ENCODE data around the gene NLRP5. TPM values are rescaled to one million over a fixed set of nuclear protein-coding genes. Genes with fewer than 3 reads are reported as not detected.

NLRP5 gene
- polyA plus RNA-seq, 1 of the 3 experiments (the other 2 are of a cell fraction), result not detected

DNA sequence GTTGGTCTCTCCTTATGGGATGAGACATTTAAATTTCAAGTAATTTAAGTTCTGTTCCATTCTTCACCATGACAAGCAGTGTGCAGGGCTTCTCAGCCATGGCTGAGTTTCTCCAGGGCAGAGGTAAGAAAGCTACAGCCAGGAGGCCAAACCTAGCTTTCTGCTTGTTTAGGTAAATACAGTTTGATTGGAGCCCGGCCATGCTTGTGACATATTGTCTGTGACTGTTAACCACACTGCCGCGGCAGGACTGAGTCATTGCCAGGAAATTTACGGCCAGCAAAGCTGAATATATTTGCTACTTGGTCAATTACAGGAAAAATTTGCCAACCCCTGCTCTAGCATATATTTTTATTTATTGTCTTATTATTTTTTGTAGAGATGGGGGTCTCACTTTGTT lies 28.2 kb upstream of the NLRP5 start:
- TF ChIP-seq, protein P1, sequence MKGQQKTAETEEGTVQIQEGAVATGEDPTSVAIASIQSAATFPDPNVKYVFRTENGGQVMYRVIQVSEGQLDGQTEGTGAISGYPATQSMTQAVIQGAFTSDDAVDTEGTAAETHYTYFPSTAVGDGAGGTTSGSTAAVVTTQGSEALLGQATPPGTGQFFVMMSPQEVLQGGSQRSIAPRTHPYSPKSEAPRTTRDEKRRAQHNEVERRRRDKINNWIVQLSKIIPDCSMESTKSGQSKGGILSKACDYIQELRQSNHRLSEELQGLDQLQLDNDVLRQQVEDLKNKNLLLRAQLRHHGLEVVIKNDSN (IDR thresholded peaks at IDR 0.05; ENCODE audit: borderline replicate concordance, low read depth), result no peak
- TF ChIP-seq FOSL2 (IDR thresholded peaks at IDR 0.05; ENCODE audit: borderline replicate concordance, low read depth), result peak; percentile 20; the same call in 1 of the 2 replicates
- Histone ChIP-seq H3K4me2 (no peak overlapping the region), H2AFZ (ENCODE audit: low read depth) (no peak overlapping the region), H3K4me1 (ENCODE audit: control insufficient read depth in 1 of 2, insufficient read depth in 2 of 2, low read depth in 1 of 2, low read length in 1 of 2) (no peaks in the 10 kb centered on the region), H3K27ac (ENCODE audit: low read depth in 2 of 2, low read length in 1 of 2) (no peak overlapping the region), H3K9ac (no peak overlapping the region), H3F3A (replicated peaks; ENCODE audit: insufficient read depth) (no peaks in the 10 kb centered on the region), H3K27me3 (ENCODE audit: insufficient read depth) (peaks cover 45% of the 10 kb centered on the region; the same call in 1 of the 2 replicates), H3K36me3 (replicated peaks in 1 of 2; ENCODE audit: control insufficient read depth in 1 of 2, insufficient read depth in 2 of 2, low read length in 1 of 2) (no peaks in the 10 kb centered on the region), H3K9me2 (no peaks in the 10 kb centered on the region), H3K79me2 (ENCODE audit: insufficient read depth) (no peaks in the 10 kb centered on the region), H3K9me3 (no peaks in the 10 kb centered on the region), H4K20me1 (ENCODE audit: insufficient read depth) (no peaks in the 10 kb centered on the region), H3K4me3 (ENCODE audit: low read depth in 2 of 2, low read length in 1 of 2) (no peak overlapping the region)
- ChIA-PET CTCF (interaction anchor here (1.1 kb wide), 1 partner anchor 9 kb away, joined by 3 read pairs; no protein-coding TSS in a partner anchor), POLR2A (no interaction called here)
- WGBS (ENCODE audit: low lambda C conversion rate), result 12% methylated on average over 4 of the region's 4 CpGs
- DNase-seq, result no peak

DNA sequence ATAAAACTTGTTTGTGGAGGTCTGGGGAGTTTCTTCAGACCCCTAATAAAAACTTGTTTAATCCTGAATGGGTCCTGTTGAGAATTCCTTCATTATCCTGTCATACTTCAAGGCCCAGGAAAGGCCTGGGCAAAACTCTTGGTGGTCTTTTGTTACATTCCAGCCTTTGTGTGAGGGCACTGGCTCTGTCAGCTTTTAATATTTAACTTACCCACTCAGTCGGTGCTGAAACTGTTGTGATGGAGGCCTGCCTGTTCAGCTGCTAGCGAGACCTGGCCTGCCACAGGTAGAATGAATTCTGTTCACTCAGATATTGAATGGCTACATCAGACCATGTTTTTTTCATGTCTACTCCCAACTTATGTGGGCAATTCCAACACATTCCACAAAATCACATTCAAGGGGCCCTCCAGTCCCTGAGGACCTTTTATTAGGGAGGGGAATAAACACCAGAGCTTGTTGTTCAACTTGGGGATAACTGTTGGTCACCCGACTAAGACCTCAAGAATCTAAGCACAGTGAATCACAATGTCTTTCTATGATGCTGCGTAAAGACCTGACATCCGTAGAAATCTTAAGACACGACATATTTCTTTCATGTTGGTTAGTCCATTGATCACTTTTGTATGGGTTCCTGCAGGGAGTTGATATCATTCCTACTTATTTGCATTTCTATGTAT lies 26.4 kb upstream of the NLRP5 start:
- Histone ChIP-seq H3K79me2 (ENCODE audit: insufficient read depth) (no peaks in the 10 kb centered on the region), H3K36me3 (replicated peaks in 1 of 2; ENCODE audit: control insufficient read depth in 1 of 2, insufficient read depth in 2 of 2, low read length in 1 of 2) (no peaks in the 10 kb centered on the region), H4K20me1 (ENCODE audit: insufficient read depth) (no peaks in the 10 kb centered on the region), H3F3A (replicated peaks; ENCODE audit: insufficient read depth) (no peaks in the 10 kb centered on the region), H3K27ac (ENCODE audit: low read depth in 2 of 2, low read length in 1 of 2) (no peak overlapping the region), H3K4me3 (ENCODE audit: low read depth in 2 of 2, low read length in 1 of 2) (no peak overlapping the region), H3K4me1 (ENCODE audit: control insufficient read depth in 1 of 2, insufficient read depth in 2 of 2, low read depth in 1 of 2, low read length in 1 of 2) (no peaks in the 10 kb centered on the region), H2AFZ (ENCODE audit: low read depth) (no peak overlapping the region), H3K9me2 (no peaks in the 10 kb centered on the region), H3K4me2 (no peak overlapping the region), H3K9ac (no peak overlapping the region), H3K9me3 (no peaks in the 10 kb centered on the region), H3K27me3 (ENCODE audit: insufficient read depth) (peaks cover 40% of the 10 kb centered on the region; the same call in 1 of the 2 replicates)
- ChIA-PET POLR2A (no interaction called here), CTCF (no interaction called here)
- no peak for DNase-seq
- TF ChIP-seq TAF1 (IDR thresholded peaks at IDR 0.05; ENCODE audit: borderline replicate concordance, low read depth, low read length) (no peak), MXI1 (IDR thresholded peaks at IDR 0.05; ENCODE audit: low read depth, low read length) (no peak), YY1 (IDR thresholded peaks at IDR 0.05; ENCODE audit: low read depth) (no peak), ELF1 (IDR thresholded peaks at IDR 0.05) (no peak), SMC3 (IDR thresholded peaks at IDR 0.05; ENCODE audit: low read depth, low read length) (no peak), SIN3A (IDR thresholded peaks at IDR 0.05; ENCODE audit: borderline replicate concordance, low read depth, low read length) (no peak), GABPA (IDR thresholded peaks at IDR 0.05; ENCODE audit: low read depth) (no peak), NRF1 (IDR thresholded peaks at IDR 0.05; ENCODE audit: low read depth, low read length) (no peak), NFIC (IDR thresholded peaks at IDR 0.05; ENCODE audit: borderline replicate concordance) (no peak), TEAD4 (IDR thresholded peaks at IDR 0.05; ENCODE audit: borderline replicate concordance, insufficient read depth) (no peak), FOXJ3 (CRISPR knock-in tag; IDR thresholded peaks at IDR 0.05) (no peak), MEF2A (IDR thresholded peaks at IDR 0.05; ENCODE audit: borderline replicate concordance, low read depth) (no peak), JUND (IDR thresholded peaks at IDR 0.05) (no peak)
- TF ChIP-seq, protein P1 (IDR thresholded peaks at IDR 0.05; ENCODE audit: borderline replicate concordance, low read depth), result no peak
- TF ChIP-seq, protein P2, sequence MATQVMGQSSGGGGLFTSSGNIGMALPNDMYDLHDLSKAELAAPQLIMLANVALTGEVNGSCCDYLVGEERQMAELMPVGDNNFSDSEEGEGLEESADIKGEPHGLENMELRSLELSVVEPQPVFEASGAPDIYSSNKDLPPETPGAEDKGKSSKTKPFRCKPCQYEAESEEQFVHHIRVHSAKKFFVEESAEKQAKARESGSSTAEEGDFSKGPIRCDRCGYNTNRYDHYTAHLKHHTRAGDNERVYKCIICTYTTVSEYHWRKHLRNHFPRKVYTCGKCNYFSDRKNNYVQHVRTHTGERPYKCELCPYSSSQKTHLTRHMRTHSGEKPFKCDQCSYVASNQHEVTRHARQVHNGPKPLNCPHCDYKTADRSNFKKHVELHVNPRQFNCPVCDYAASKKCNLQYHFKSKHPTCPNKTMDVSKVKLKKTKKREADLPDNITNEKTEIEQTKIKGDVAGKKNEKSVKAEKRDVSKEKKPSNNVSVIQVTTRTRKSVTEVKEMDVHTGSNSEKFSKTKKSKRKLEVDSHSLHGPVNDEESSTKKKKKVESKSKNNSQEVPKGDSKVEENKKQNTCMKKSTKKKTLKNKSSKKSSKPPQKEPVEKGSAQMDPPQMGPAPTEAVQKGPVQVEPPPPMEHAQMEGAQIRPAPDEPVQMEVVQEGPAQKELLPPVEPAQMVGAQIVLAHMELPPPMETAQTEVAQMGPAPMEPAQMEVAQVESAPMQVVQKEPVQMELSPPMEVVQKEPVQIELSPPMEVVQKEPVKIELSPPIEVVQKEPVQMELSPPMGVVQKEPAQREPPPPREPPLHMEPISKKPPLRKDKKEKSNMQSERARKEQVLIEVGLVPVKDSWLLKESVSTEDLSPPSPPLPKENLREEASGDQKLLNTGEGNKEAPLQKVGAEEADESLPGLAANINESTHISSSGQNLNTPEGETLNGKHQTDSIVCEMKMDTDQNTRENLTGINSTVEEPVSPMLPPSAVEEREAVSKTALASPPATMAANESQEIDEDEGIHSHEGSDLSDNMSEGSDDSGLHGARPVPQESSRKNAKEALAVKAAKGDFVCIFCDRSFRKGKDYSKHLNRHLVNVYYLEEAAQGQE (IDR thresholded peaks at IDR 0.05; ENCODE audit: low read depth, low read length), result no peak
- TF ChIP-seq, protein P3, sequence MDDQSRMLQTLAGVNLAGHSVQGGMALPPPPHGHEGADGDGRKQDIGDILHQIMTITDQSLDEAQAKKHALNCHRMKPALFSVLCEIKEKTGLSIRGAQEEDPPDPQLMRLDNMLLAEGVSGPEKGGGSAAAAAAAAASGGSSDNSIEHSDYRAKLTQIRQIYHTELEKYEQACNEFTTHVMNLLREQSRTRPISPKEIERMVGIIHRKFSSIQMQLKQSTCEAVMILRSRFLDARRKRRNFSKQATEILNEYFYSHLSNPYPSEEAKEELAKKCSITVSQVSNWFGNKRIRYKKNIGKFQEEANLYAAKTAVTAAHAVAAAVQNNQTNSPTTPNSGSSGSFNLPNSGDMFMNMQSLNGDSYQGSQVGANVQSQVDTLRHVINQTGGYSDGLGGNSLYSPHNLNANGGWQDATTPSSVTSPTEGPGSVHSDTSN (IDR thresholded peaks at IDR 0.05), result no peak
- TF ChIP-seq, protein P4, sequence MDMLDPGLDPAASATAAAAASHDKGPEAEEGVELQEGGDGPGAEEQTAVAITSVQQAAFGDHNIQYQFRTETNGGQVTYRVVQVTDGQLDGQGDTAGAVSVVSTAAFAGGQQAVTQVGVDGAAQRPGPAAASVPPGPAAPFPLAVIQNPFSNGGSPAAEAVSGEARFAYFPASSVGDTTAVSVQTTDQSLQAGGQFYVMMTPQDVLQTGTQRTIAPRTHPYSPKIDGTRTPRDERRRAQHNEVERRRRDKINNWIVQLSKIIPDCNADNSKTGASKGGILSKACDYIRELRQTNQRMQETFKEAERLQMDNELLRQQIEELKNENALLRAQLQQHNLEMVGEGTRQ (IDR thresholded peaks at IDR 0.05; ENCODE audit: borderline replicate concordance, low read depth, low read length), result no peak
- WGBS (ENCODE audit: low lambda C conversion rate), result 24% methylated on average over 6 of the region's 6 CpGs
